Measurements from ENCODE around the gene MRPS23. TPM values are rescaled to one million over a fixed set of nuclear protein-coding genes. Genes with fewer than 3 reads are reported as not detected.

Gene MRPS23
- total and polyA plus RNA-seq, 2 of the 13 experiments (the other 11 are each of a cell fraction or from before 2014, with no cell fraction given), result 63.2 to 181 TPM

DNA sequence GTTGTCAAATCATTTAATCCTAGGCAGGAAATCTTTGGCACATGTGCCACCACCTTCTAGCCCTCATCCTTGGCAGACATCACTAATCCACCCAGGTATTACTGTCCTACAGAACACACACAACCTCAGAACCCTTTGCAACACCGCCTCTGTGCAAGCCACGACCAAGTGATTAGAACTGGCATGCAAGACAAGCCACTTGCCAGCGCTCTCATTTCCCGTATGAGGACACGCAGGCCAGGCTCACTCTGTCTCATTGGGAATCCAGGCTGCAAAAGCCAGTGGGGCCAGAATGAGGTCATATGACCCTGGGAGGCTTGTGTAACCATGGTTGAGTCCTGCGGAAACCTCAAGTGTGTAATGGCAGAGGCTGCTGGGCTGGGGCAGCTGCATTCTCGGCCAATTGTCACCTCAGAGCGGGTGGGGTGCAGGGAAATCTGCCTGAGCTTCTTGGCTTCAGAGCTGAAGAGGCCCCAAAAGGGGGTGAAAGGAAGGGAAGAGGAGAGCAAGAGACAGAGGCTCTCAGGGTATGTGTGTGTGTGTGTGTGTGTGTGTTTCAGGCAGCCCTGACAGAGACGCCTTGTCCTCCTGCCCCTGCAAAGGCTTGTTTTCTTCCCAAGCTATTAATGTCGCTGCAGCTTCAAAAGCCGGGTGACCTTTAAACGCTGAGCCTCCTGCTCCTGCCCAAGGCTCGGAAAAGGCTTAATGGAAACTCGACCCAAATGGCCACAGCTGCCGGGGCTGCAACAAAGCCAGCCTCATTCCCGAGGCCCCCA is 43.2 kb upstream of the MRPS23 start (continued):
- TF ChIP-seq, protein P1, sequence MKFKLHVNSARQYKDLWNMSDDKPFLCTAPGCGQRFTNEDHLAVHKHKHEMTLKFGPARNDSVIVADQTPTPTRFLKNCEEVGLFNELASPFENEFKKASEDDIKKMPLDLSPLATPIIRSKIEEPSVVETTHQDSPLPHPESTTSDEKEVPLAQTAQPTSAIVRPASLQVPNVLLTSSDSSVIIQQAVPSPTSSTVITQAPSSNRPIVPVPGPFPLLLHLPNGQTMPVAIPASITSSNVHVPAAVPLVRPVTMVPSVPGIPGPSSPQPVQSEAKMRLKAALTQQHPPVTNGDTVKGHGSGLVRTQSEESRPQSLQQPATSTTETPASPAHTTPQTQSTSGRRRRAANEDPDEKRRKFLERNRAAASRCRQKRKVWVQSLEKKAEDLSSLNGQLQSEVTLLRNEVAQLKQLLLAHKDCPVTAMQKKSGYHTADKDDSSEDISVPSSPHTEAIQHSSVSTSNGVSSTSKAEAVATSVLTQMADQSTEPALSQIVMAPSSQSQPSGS (CRISPR knock-in tag; IDR thresholded peaks at IDR 0.05), result peak; percentile 82; the same call in 1 of the 2 replicates
- peak; percentile 18; the same call in 1 of the 2 replicates for TF ChIP-seq ZMYM3 (CRISPR knock-in tag; IDR thresholded peaks at IDR 0.05)
- peak; percentile 86 for TF ChIP-seq ZNF317 (CRISPR knock-in tag; IDR thresholded peaks at IDR 0.05)
- peak; percentile 18 for TF ChIP-seq BORCS8-MEF2B (CRISPR knock-in tag; IDR thresholded peaks at IDR 0.05)
- no peak; the same call in 1 of the 2 replicates for TF ChIP-seq ZC3H13 (CRISPR knock-in tag; IDR thresholded peaks at IDR 0.05)
- TF ChIP-seq CREM (IDR thresholded peaks at IDR 0.05), result peak; percentile 45
- TF ChIP-seq CREM (CRISPR knock-in tag; IDR thresholded peaks at IDR 0.05), result no peak
- TF ChIP-seq GLI4 (CRISPR knock-in tag; IDR thresholded peaks at IDR 0.05; ENCODE audit: borderline replicate concordance), result no peak
- TF ChIP-seq, protein P2, sequence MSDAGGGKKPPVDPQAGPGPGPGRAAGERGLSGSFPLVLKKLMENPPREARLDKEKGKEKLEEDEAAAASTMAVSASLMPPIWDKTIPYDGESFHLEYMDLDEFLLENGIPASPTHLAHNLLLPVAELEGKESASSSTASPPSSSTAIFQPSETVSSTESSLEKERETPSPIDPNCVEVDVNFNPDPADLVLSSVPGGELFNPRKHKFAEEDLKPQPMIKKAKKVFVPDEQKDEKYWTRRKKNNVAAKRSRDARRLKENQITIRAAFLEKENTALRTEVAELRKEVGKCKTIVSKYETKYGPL (CRISPR knock-in tag; IDR thresholded peaks at IDR 0.05), result peak; percentile 97
- TF ChIP-seq, protein P3, sequence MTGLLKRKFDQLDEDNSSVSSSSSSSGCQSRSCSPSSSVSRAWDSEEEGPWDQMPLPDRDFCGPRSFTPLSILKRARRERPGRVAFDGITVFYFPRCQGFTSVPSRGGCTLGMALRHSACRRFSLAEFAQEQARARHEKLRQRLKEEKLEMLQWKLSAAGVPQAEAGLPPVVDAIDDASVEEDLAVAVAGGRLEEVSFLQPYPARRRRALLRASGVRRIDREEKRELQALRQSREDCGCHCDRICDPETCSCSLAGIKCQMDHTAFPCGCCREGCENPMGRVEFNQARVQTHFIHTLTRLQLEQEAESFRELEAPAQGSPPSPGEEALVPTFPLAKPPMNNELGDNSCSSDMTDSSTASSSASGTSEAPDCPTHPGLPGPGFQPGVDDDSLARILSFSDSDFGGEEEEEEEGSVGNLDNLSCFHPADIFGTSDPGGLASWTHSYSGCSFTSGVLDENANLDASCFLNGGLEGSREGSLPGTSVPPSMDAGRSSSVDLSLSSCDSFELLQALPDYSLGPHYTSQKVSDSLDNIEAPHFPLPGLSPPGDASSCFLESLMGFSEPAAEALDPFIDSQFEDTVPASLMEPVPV (CRISPR knock-in tag; IDR thresholded peaks at IDR 0.05), result 0 out of 2 replicates have a peak, but pooled peaks have one; percentile 19
- no peak; the same call in 1 of the 2 replicates for TF ChIP-seq ZNF383 (CRISPR knock-in tag; IDR thresholded peaks at IDR 0.05; ENCODE audit: borderline replicate concordance)
- peak; percentile 68; the same call in 1 of the 2 replicates for TF ChIP-seq ZBTB3 (CRISPR knock-in tag; IDR thresholded peaks at IDR 0.05; ENCODE audit: borderline replicate concordance, low read depth)
- TF ChIP-seq DPF2 (CRISPR knock-in tag; IDR thresholded peaks at IDR 0.05; ENCODE audit: borderline replicate concordance, low read depth), result peak; percentile 61; the same call in 1 of the 2 replicates
- TF ChIP-seq, protein P4, sequence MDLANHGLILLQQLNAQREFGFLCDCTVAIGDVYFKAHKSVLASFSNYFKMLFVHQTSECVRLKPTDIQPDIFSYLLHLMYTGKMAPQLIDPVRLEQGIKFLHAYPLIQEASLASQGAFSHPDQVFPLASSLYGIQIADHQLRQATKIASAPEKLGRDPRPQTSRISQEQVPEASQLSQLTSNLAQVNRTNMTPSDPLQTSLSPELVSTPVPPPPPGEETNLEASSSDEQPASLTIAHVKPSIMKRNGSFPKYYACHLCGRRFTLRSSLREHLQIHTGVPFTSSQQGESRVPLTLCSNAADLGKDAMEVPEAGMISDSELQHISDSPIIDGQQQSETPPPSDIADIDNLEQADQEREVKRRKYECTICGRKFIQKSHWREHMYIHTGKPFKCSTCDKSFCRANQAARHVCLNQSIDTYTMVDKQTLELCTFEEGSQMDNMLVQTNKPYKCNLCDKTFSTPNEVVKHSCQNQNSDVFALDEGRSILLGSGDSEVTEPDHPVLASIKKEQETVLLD (CRISPR knock-in tag; IDR thresholded peaks at IDR 0.05; ENCODE audit: low read depth), result 0 out of 2 replicates have a peak, but pooled peaks have one; percentile 37
- TF ChIP-seq NFYB (CRISPR knock-in tag; IDR thresholded peaks at IDR 0.05), result no peak
- no peak for TF ChIP-seq REXO4 (CRISPR knock-in tag; IDR thresholded peaks at IDR 0.05; ENCODE audit: borderline replicate concordance)
- 0 out of 2 replicates have a peak, but pooled peaks have one; percentile 14 for TF ChIP-seq BRD4 (CRISPR knock-in tag; IDR thresholded peaks at IDR 0.05)
- peak; percentile 67; the same call in 1 of the 2 replicates for TF ChIP-seq GTF2F1 (IDR thresholded peaks at IDR 0.05; ENCODE audit: low read length)
- TF ChIP-seq, protein P5, sequence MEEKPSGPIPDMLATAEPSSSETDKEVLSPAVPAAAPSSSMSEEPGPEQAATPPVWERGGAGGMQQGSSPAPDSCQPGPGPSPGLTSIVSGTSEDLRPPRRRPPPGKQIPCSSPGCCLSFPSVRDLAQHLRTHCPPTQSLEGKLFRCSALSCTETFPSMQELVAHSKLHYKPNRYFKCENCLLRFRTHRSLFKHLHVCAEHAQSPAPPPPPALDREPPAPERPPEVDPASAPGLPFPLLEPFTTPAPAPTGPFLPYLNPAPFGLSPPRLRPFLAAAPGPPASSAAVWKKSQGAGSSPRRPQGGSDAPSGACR (CRISPR knock-in tag; IDR thresholded peaks at IDR 0.05), result no peak
- TF ChIP-seq TMF1 (CRISPR knock-in tag; IDR thresholded peaks at IDR 0.05; ENCODE audit: low read depth), result no peak
- TF ChIP-seq ZNF260 (CRISPR knock-in tag; IDR thresholded peaks at IDR 0.05; ENCODE audit: borderline replicate concordance, low read depth), result 0 out of 2 replicates have a peak, but pooled peaks have one; percentile 36
- peak; percentile 52; the same call in 1 of the 2 replicates for TF ChIP-seq MED1 (CRISPR knock-in tag; IDR thresholded peaks at IDR 0.05)

Data from HepG2 (cell line).